ENCODE results near the gene AUTS2. TPM values are rescaled to one million over a fixed set of nuclear protein-coding genes. Genes with fewer than 3 reads are reported as not detected.
A peak's percentile ranks its signal among the peaks of the same experiment; 100 is the strongest.

The AUTS2 gene
- total RNA-seq, 3 donors from 2014 or later: 31.5 to 94.3 (median 81.3) TPM

- peaks cover 0 to 13% of the 10 kb centered on the region in 2 donors for H3K9me3 ChIP-seq
- no peaks in the 10 kb centered on the region for H3K4me1 ChIP-seq
- TF ChIP-seq POLR2A (IDR thresholded peaks at IDR 0.05) (no peak), POLR2AphosphoS5 (IDR thresholded peaks at IDR 0.05) (no peak), CTCF (IDR thresholded peaks at IDR 0.05) (no peak)
- intact Hi-C loops (cut with DNase I; ENCODE audit: low total_unique reads): no loop called here
- no peak overlapping the region for H3K27ac ChIP-seq
- no peak overlapping the region for H3K4me3 ChIP-seq
- no peaks in the 10 kb centered on the region for H3K36me3 ChIP-seq
- DNase-seq (ENCODE audit: low spot score in 2 of 2): no peak
- no peaks in the 10 kb centered on the region for H3K27me3 ChIP-seq
These were observed 483.9 kb downstream of the AUTS2 start for GRCh38 chr7:70082099-70082611.

GRCh38 chr7:70091362-70091761 is 493.1 kb downstream of the AUTS2 start:
- TF ChIP-seq CTCF (IDR thresholded peaks at IDR 0.05): no peak
- TF ChIP-seq POLR2AphosphoS5 (IDR thresholded peaks at IDR 0.05): no peak
- TF ChIP-seq POLR2A (IDR thresholded peaks at IDR 0.05): no peak
- Histone ChIP-seq H3K9me3 (peaks cover 0 to 7% of the 10 kb centered on the region in 2 donors), H3K27ac (no peak overlapping the region), H3K36me3 (no peaks in the 10 kb centered on the region), H3K4me3 (no peak overlapping the region), H3K27me3 (no peaks in the 10 kb centered on the region), H3K4me1 (peaks cover 4 to 6% of the 10 kb centered on the region in 2 donors)
- DNase-seq (ENCODE audit: low spot score in 2 of 2): no peak
- intact Hi-C loops (cut with DNase I; ENCODE audit: low total_unique reads): no loop called here

- peak overlapping the region in 1 of 3 donors; percentile 24 for H3K4me3 ChIP-seq
- peaks cover 4 to 6% of the 10 kb centered on the region in 2 donors for H3K4me1 ChIP-seq
- no peaks in the 10 kb centered on the region for H3K27me3 ChIP-seq
- intact Hi-C loops (cut with DNase I; ENCODE audit: low total_unique reads): no loop called here
- no peaks in the 10 kb centered on the region for H3K9me3 ChIP-seq
- no peak for DNase-seq (ENCODE audit: low spot score in 2 of 2)
- H3K36me3 ChIP-seq: no peaks in the 10 kb centered on the region
- H3K27ac ChIP-seq: no peak overlapping the region
- TF ChIP-seq POLR2A (IDR thresholded peaks at IDR 0.05) (no peak), POLR2AphosphoS5 (IDR thresholded peaks at IDR 0.05) (no peak), CTCF (IDR thresholded peaks at IDR 0.05) (no peak)
These were observed 494.3 kb downstream of the AUTS2 start for GRCh38 chr7:70092314-70093204.

GRCh38 chr7:70093205-70093904 is 495.1 kb downstream of the AUTS2 start:
- no peak overlapping the region for H3K4me3 ChIP-seq
- TF ChIP-seq POLR2AphosphoS5 (IDR thresholded peaks at IDR 0.05): no peak
- intact Hi-C loops (cut with DNase I; ENCODE audit: low total_unique reads): no loop called here
- peaks cover 4 to 6% of the 10 kb centered on the region in 2 donors for H3K4me1 ChIP-seq
- H3K27me3 ChIP-seq: no peaks in the 10 kb centered on the region
- no peaks in the 10 kb centered on the region for H3K9me3 ChIP-seq
- H3K36me3 ChIP-seq: no peaks in the 10 kb centered on the region
- DNase-seq (ENCODE audit: low spot score in 2 of 2): no peak
- H3K27ac ChIP-seq: no peak overlapping the region

GRCh38 chr7:70094831-70095230 is 496.6 kb downstream of the AUTS2 start:
- Histone ChIP-seq H3K4me1 (peaks cover 4 to 6% of the 10 kb centered on the region in 2 donors), H3K27me3 (no peaks in the 10 kb centered on the region), H3K9me3 (no peaks in the 10 kb centered on the region), H3K36me3 (no peaks in the 10 kb centered on the region), H3K27ac (no peak overlapping the region), H3K4me3 (no peak overlapping the region)
- intact Hi-C loops (cut with DNase I; ENCODE audit: low total_unique reads): no loop called here
- no peak for DNase-seq (ENCODE audit: low spot score in 2 of 2)
- TF ChIP-seq POLR2A (IDR thresholded peaks at IDR 0.05): no peak
- no peak for TF ChIP-seq CTCF (IDR thresholded peaks at IDR 0.05)
- no peak for TF ChIP-seq POLR2AphosphoS5 (IDR thresholded peaks at IDR 0.05)

Measured in breast epithelium (tissue), 4 donors.